Activated CD4-positive, alpha-beta T cell treated with anti-CD3 and anti-CD28 coated beads, Interleukin-2, amount 10 ng/mL, durations not matched to agents 24 days and 14 days (primary cell): Measurements from ENCODE around the gene PLCD1. TPM values are rescaled to one million over a fixed set of nuclear protein-coding genes. Genes with fewer than 3 reads are reported as not detected.

Source experiments
- DNase-seq: peaks from one replicate; pipeline ENCODE4 v3.0.0; 2022
- H3K27ac Mint-ChIP-seq: one replicate; pipeline ENCODE4 v1.8.0; 2022; ENCODE audit warnings: mild to moderate bottlenecking, mixed read lengths
- H3K27me3 Mint-ChIP-seq: one replicate; pipeline ENCODE4 v1.8.0; 2022; ENCODE audit warnings: mixed read lengths
- H3K36me3 Mint-ChIP-seq: one replicate; pipeline ENCODE4 v1.8.0; 2022; ENCODE audit warnings: low read depth, mild to moderate bottlenecking, mixed read lengths
- H3K4me1 Mint-ChIP-seq: one replicate; pipeline ENCODE4 v1.8.0; 2021; ENCODE audit warnings: mixed read lengths
- H3K4me3 Mint-ChIP-seq: one replicate; pipeline ENCODE4 v1.8.0; 2022; ENCODE audit warnings: mild to moderate bottlenecking, moderate library complexity, mixed read lengths
- H3K9me3 Mint-ChIP-seq: one replicate; pipeline ENCODE4 v1.8.0; 2021; ENCODE audit warnings: mixed read lengths
- intact Hi-C: fragments of 100-400 bp; cut with micrococcal nuclease; formaldehyde crosslinking; loops from one replicate; pipeline ENCODE4 v1.15.1; 2023
- total RNA-seq: library from RNA; stranded (reverse); gene quantifications from 2 replicates; pipeline ENCODE4 v1.2.3, GENCODE V29; 2022

The PLCD1 gene
- total RNA-seq, 1 donor from 2014 or later, result 4.2 TPM

DNA sequence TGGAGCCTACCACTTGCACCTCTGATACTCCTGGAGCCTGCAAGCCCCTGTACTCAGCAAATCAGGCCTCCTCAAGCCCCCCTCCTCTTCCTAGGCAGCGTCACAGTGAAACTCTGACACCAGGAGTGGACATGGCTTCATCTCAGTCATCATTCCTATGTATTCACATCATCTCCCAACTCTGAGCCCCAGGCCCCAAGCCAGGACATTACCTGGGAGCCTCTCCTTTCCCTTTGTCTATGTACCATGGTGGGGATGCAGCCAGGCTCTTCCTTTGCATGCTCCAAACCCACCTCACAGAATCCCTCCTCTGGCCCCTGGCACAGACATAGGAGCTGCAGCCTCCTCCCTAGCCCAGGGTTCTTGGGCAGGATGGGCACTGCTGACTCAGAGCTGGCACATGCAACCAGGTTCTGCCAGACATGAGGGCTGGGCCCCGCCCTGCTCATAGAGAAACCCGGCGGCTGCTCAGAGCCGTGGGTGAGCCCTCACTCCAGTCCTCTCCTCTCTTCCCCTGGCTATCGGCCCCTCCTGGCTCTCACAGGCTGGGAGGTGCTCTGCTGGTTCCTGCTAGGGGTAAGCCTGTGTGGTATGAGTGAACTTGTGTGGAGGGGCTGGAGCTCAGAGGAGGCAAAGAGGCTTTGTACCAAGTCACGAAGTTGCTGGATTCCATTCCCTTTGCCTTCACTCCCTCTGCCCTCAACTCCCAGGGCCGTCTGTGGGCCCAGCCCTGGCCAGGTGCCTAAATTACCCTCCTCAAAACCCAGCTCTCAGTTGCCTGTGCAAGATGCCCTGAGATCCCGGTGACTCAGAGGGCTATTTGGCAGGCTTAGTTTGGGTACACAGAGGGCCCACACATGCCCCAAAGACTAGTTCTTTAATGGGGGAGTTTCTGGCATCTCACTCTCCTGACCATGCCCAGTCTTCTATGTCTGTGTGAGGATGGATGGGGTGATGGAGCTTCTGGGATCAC lies 1.9 kb upstream of the PLCD1 start:
- H3K27me3 Mint-ChIP-seq, result peaks cover 27% of the 10 kb centered on the region
- no peaks in the 10 kb centered on the region for H3K36me3 Mint-ChIP-seq
- DNase-seq, result peak; percentile 68
- intact Hi-C loops, result no loop called here
- peak overlapping the region; percentile 15 for H3K27ac Mint-ChIP-seq
- H3K9me3 Mint-ChIP-seq, result no peaks in the 10 kb centered on the region
- H3K4me1 Mint-ChIP-seq, result peaks cover 18% of the 10 kb centered on the region
- peak overlapping the region; percentile 28 for H3K4me3 Mint-ChIP-seq

DNA sequence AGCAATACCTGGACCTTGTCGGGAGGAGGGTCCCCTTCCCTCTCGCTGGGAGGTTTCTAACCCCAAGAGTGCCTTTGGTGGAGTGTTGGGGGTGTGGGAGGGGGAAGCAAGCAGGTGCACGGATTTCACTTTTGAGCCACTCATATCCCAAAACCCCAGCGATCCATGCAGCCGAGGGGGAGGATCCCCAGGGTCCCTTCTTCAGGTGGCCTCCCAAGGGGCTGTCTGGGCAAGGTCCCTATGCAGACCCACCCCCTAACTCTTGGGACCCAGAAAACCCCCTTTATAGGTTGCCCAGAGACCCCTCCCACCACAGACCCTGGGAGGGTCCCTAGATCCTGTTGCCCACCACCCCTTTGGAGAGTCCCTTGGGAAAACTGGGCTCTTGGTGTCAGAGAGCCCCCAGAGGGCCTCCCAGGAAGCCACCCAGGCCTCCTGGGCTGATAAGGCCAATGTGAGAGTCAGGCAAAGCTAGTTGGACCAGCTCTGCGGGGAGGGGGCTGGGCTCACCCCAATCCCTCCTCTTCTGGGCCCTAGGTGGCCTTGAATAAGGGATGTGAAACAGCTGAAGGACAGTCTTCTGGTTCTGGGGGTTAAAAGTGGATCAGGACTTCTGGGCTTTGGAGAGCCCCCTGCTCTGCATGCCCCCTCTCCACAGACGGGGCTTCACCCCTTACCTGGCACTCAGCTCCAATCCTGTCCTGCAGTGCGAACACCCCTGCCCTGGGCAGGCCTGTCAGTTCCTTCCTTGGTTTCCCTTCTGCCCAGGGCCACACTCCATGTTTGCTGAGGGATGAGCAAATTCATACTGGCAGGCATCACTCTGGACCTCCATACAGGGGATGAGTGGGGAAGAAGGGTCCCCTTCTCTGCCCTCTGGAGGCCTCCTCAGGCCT lies 932 bp upstream of the PLCD1 start:
- Mint-ChIP-seq H3K4me3 (peak overlapping the region; percentile 43), H3K27ac (peak overlapping the region; percentile 15), H3K27me3 (peaks cover 27% of the 10 kb centered on the region), H3K4me1 (peaks cover 23% of the 10 kb centered on the region), H3K36me3 (no peaks in the 10 kb centered on the region), H3K9me3 (no peaks in the 10 kb centered on the region)
- intact Hi-C loops, result no loop called here
- no peak for DNase-seq

DNA sequence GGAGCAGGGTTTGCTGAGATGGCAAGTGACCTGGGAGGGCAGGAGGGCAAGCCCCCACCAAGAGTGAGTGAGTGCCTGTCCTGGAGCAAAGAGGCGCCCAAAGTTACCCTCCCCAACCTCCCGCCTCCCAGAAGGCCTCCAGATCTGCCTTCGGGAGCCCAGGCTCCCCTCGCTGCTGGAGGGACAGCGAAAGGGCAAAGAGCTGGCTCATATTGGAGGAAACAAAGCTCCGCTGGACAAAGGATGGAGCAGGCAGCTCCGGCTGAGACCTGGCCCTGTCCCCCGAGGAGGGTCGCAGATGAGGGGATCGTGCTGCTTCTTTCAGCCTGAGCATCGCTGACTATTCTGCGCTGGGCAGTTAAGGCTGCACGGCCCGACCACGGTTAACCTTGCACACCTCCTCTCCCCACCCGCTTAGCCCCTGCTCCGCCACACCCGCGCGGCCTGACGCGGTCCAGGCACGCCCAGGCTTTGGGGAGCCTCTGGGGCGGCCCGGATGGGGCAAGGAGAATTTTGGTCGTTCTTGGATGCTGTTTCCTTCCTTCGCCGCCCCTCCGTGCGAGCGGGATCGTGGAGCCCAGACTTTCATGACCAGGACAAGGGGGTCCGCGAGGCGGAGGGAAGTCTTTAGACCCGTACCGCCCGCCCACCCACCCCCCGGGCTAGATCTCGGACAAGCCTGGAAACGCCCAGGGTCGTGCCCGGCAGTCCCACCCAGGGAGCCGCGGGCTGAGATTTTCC lies 651 bp downstream of the PLCD1 start:
- peak overlapping the region; percentile 48 for H3K4me3 Mint-ChIP-seq
- intact Hi-C loops, result loop anchor here (1.0 kb wide), 1 partner anchor 10 kb away; no protein-coding TSS in a partner anchor

DNA sequence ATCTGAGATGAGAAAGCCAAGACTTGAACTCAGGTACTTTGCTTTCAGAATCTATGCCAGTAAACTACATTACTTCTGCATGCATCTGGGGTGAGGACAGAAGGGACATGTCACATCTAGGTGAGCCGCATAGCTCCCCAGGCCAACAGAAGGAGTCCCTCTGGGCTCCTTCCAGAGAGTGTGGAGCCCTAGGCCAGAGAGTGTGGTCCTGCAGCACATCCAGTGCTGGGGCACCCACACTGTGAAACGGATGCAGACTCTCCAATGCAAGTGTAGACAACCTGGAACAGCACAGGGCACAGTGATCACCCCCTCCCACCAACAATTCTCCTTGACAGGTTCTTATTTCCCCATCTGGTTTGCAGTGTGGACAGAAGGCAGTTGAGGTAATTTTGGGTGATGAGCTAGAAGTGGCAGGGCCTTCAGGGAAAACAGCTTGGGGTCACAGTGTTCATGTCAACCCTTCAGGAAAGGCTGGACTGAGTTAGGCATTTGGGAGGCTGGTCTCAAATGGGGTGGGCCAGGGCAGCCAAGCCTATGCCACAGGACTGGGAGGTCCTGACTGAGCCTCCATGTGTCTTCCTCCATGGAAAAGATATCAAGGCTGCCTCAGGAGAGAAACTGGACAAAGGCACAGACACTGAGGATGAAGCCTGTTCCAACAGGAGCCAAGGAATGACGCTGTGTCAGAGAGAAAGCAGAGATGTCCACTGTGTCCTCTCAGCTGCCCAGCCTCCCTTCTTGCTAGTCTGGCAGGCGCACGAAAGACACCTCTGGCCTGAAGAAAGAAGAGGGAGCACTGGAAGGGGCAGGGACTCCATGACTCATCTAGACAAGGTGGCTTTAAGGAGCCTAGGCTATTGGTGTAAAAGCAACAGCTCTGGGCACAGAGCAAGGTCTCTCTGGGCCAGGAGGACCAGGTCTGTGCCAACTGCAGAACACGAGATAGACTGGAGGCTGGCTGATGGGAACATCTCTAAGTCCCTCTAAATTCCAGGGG lies 1.7 kb downstream of the PLCD1 start:
- no peaks in the 10 kb centered on the region for H3K9me3 Mint-ChIP-seq
- H3K4me3 Mint-ChIP-seq, result peak overlapping the region; percentile 48
- H3K36me3 Mint-ChIP-seq, result no peaks in the 10 kb centered on the region
- no peak overlapping the region for H3K27ac Mint-ChIP-seq
- intact Hi-C loops, result no loop called here
- H3K4me1 Mint-ChIP-seq, result peaks cover 41% of the 10 kb centered on the region
- DNase-seq, result no peak
- H3K27me3 Mint-ChIP-seq, result peaks cover 26% of the 10 kb centered on the region

More for the DNA sequence above, 651 bp downstream of the PLCD1 start:
- Mint-ChIP-seq H3K9me3 (no peaks in the 10 kb centered on the region), H3K4me1 (peaks cover 35% of the 10 kb centered on the region), H3K36me3 (no peaks in the 10 kb centered on the region), H3K27ac (no peak overlapping the region), H3K27me3 (peaks cover 27% of the 10 kb centered on the region)
- no peak for DNase-seq

DNA sequence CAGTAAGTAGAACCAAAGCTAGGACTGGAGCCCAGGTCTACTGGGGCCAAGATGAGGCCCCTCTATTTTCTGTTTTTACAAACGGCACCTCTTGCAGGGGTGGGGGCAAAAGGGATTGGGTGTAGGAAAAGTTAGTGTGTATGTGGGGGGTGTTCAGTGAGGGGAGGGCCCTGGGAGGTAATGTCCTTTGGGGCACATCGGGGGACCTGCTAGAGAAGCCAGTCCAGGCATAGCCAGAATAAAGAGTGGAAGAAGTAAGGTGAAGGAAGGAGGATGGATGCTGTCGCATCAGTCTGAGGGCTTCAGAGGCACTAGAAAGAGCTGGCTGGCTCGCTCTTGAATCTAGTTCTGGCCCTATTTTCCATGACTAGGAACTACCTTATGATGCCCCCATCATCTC lies 2.6 kb downstream of the PLCD1 start:
- no peaks in the 10 kb centered on the region for H3K9me3 Mint-ChIP-seq
- H3K27me3 Mint-ChIP-seq, result peaks cover 24% of the 10 kb centered on the region
- DNase-seq, result no peak
- H3K36me3 Mint-ChIP-seq, result no peaks in the 10 kb centered on the region
- no peak overlapping the region for H3K27ac Mint-ChIP-seq
- peaks cover 47% of the 10 kb centered on the region for H3K4me1 Mint-ChIP-seq
- H3K4me3 Mint-ChIP-seq, result no peak overlapping the region
- intact Hi-C loops, result no loop called here

DNA sequence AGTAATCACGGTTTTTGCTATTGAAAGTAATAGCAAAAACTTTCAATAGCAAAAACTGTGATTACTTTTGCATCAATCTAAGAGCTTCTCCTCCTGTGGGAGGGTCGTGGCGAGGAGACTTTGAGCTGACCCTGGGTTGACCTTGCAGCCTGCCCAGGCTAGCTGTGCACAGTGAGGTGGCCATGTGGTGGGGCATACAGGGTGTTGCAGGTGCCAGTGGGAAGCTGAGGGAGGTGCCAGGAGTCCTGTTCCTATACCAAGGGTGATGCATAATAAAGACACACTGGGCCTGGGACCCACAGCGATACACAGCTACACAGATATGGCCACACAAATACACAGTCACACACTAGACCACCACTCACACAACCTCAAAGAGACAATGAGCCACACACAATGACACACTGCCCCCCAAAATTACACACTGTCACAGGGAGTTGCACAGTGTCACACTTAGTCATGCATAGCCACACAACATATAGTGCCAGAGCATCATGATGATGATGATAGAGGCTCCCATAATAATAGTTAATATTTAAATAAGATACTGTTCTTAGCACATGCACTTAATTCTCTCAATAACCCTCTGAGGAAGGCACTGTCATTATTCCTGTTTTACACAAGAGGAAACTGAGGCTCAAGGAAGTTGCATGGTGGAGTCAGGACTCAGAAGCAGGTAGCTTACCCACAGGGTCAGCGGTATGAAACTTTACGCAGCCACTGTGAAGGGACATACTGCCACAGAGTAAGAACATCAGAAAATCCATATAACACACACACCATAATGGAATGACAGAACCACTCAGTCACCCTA lies 6.3 kb downstream of the PLCD1 start:
- Mint-ChIP-seq H3K27me3 (peaks cover 10% of the 10 kb centered on the region), H3K4me3 (peak overlapping the region; percentile 97), H3K4me1 (peaks cover 37% of the 10 kb centered on the region), H3K9me3 (no peaks in the 10 kb centered on the region), H3K36me3 (peaks cover 4% of the 10 kb centered on the region), H3K27ac (peak overlapping the region; percentile 98)
- intact Hi-C loops, result no loop called here
- DNase-seq, result no peak

DNA sequence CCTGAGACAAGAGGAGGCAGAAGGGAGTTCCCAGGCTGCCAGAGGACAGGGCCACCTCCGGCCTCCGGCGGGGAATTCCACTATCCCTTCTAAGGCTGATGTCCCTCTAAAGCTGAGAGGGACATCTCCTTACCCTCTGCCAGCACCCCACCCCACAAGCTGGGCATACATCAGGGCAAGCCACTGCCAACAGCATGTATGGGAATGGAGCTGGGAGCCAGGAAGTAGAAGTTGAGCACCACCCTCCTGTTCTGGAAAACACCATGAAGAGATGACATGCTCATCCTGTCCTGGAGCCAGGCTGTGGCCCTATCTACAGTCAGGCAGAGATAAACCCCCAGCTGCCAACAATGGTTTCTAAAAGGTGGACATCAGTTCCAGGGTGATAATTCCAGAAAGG lies 7.1 kb downstream of the PLCD1 start:
- intact Hi-C loops, result no loop called here
- DNase-seq, result no peak
- no peak overlapping the region for H3K4me3 Mint-ChIP-seq
- H3K36me3 Mint-ChIP-seq, result peaks cover 4% of the 10 kb centered on the region
- peaks cover 35% of the 10 kb centered on the region for H3K4me1 Mint-ChIP-seq
- H3K9me3 Mint-ChIP-seq, result no peaks in the 10 kb centered on the region
- H3K27me3 Mint-ChIP-seq, result peaks cover 2% of the 10 kb centered on the region
- no peak overlapping the region for H3K27ac Mint-ChIP-seq

DNA sequence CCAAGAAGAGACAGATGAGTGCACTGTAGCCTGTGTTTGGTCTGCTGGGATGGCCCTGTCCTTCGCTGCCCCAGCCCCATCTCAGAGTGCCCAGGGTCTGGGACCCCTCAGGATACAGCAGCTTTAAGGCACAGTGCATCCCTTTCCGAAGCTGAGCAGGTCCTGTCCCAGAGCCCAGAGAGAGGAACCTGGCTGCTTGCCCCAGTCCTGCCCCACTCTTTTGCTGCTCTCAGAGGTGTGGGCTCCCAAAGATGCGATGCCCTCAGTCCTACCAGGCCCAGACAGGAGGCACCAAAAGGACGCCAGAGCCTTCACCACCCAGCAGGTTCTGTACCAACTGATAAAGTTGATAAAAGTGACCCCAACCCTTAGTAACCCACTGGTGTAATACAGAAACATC lies 8.2 kb downstream of the PLCD1 start:
- intact Hi-C loops, result no loop called here
- no peaks in the 10 kb centered on the region for H3K27me3 Mint-ChIP-seq
- H3K27ac Mint-ChIP-seq, result no peak overlapping the region
- H3K9me3 Mint-ChIP-seq, result peaks cover 7% of the 10 kb centered on the region
- H3K36me3 Mint-ChIP-seq, result peaks cover 12% of the 10 kb centered on the region
- no peak overlapping the region for H3K4me3 Mint-ChIP-seq
- H3K4me1 Mint-ChIP-seq, result peaks cover 34% of the 10 kb centered on the region
- no peak for DNase-seq

DNA sequence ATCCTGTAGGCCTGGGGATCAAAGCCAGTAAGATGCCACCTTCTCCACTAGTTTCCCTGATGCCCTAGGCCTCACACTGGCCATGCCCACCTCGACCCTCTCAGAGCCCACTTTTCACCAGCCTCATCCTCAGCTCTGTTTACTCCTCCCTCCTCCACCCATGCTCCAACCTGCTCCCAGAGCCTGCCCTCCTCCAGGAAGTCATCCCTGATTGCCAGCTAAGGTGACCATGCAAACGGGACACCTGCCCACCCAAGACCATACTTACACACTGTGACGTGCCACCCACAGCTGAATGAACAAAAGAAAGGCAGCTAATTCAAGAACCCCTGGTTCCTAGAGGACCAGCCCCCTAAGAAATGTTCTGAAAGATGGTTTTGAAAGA lies 9.1 kb downstream of the PLCD1 start:
- no peak for DNase-seq
- Mint-ChIP-seq H3K4me3 (no peak overlapping the region), H3K36me3 (peaks cover 20% of the 10 kb centered on the region), H3K27ac (no peak overlapping the region), H3K27me3 (no peaks in the 10 kb centered on the region), H3K9me3 (peaks cover 10% of the 10 kb centered on the region), H3K4me1 (peaks cover 27% of the 10 kb centered on the region)
- intact Hi-C loops, result no loop called here

DNA sequence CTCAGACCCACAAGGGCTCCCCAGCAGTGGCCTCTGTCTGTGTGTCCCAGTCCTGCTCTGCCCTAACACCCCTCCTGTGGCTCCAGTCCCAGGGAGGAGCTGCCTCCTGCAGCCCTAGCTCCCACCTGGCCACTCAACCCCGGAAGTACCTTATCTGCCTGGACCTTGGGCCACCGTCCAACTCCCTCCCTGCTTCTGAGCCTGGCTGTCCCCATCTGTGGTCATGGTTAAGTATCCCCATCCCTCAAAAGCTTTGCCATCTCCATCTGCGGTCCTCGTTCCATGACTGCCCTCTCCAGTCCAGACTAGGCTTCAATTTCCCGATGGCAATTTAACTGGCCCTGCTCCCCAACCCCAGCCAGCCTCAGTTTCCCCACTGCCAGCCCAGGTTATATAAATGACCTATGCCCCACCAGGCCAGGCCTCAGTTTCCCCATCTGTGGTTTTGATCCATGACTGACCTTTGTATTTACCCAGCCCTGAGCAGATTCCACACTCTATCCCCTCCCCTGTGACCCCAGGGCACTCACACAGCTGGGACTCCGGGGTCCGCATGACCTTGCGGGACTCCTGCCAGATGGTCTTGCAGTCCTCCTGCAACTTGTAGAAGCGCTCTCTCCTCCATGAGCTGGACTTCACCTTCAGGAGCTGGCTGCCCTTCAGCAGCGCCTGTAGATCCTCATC lies 9.6 kb downstream of the PLCD1 start:
- Mint-ChIP-seq H3K36me3 (peaks cover 25% of the 10 kb centered on the region), H3K4me1 (peaks cover 23% of the 10 kb centered on the region), H3K9me3 (peaks cover 10% of the 10 kb centered on the region), H3K27me3 (no peaks in the 10 kb centered on the region), H3K27ac (no peak overlapping the region), H3K4me3 (no peak overlapping the region)
- DNase-seq, result no peak
- intact Hi-C loops, result no loop called here

DNA sequence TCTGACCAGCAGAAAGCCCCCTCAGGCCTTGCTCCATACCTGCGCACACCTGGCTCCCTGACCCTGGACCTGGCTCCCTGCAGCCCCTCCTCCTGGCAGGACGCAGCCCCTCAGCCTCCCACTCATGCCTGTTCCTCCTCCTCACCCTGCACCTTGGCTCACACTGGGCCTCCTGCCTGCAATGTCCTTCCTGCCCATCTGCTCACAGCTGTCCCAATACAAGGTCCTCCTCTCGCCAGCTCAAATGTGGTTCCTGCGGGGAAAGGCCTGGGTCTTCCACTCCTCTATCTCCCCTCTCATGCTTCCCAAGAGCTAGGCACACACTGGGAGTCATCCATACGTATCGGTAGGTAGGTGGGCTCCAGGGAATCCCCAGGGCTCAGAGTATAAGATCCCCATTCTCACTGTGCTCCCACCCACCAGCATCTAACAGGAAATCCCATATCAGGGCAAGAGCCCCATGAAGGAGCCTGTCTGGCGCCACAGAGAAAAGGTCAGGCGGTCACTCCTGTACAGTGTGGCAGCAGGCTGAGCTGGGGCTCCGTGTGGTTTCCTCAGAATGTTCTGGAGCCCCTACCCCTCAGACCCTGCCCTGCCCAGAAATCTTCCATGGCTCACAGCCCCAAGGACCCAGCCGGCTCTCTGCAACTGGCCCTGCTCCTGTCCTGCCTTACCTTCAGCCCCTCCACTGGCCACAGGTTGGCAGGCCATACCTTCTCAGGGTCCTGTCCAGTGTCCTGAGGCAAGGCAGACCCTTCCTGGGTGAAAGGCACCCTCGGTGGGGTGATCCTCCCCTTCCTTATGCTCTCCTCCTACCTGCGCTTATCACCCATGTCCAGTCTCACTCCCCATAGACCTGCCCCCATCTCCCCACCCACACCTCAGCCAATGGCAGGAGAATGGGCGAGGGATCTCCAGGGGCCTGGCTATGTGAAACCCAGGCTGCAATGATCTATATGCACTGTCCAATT lies 10.9 kb downstream of the PLCD1 start:
- Mint-ChIP-seq H3K27me3 (no peaks in the 10 kb centered on the region), H3K36me3 (peaks cover 26% of the 10 kb centered on the region), H3K4me3 (no peak overlapping the region), H3K4me1 (peaks cover 14% of the 10 kb centered on the region), H3K9me3 (peaks cover 10% of the 10 kb centered on the region), H3K27ac (no peak overlapping the region)
- intact Hi-C loops, result no loop called here
- no peak for DNase-seq
